Measurements from ENCODE around the gene FREM2. TPM values are rescaled to one million over a fixed set of nuclear protein-coding genes. Genes with fewer than 3 reads are reported as not detected.

The FREM2 gene
- polyA plus RNA-seq, 1 of the 3 experiments (the other 2 are of a cell fraction), result not detected

DNA sequence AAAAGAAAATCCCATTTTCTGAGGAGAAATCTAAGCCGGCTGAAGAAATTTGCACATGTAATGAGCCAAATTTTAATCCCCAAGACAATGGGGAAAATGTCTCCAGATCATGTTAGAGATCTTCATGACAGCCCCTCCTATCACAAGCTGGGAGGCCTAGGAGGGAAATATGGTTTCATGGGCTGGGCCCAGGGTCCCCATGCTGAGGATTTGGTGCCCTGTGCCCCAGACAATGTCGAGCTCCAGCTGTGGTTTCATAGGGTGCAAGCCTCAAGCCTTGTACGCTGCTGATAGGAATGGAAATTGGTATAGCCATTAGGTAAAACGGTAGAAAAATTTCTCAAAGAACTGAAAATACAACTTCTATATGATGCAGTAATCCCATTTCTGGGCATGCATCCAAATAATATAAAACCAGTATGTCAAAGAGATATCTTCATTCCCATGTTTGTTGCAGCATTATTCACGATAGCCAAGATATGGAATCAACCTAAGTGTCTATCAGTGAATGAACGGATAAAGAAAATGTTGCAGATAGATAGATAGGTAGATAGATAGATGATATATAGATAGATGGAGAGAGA is 19.3 kb upstream of the FREM2 start:
- Histone ChIP-seq H3K4me3 (ENCODE audit: low read depth in 2 of 2, low read length in 1 of 2) (no peak overlapping the region), H3K9me3 (no peaks in the 10 kb centered on the region), H3K4me1 (ENCODE audit: control insufficient read depth in 1 of 2, insufficient read depth in 2 of 2, low read depth in 1 of 2, low read length in 1 of 2) (peaks cover 0 to 31% of the 10 kb centered on the region in 2 experiments; a peak in 1 of 4 replicates), H4K20me1 (ENCODE audit: insufficient read depth) (no peaks in the 10 kb centered on the region), H3F3A (replicated peaks; ENCODE audit: insufficient read depth) (no peaks in the 10 kb centered on the region), H3K36me3 (replicated peaks in 1 of 2; ENCODE audit: control insufficient read depth in 1 of 2, insufficient read depth in 2 of 2, low read length in 1 of 2) (no peaks in the 10 kb centered on the region), H3K9ac (no peak overlapping the region), H3K9me2 (no peaks in the 10 kb centered on the region), H3K27ac (ENCODE audit: low read depth in 2 of 2, low read length in 1 of 2) (no peak overlapping the region), H3K4me2 (no peak overlapping the region), H2AFZ (ENCODE audit: low read depth) (no peak overlapping the region), H3K27me3 (ENCODE audit: insufficient read depth) (no peaks in the 10 kb centered on the region), H3K79me2 (ENCODE audit: insufficient read depth) (no peaks in the 10 kb centered on the region)
- TF ChIP-seq RCOR1 (IDR thresholded peaks at IDR 0.05; ENCODE audit: low read length) (no peak), CTCF (IDR thresholded peaks at IDR 0.05) (no peak), RXRA (IDR thresholded peaks at IDR 0.05; ENCODE audit: borderline replicate concordance, low read depth) (no peak), MXI1 (IDR thresholded peaks at IDR 0.05; ENCODE audit: low read depth, low read length) (no peak), PBX3 (IDR thresholded peaks at IDR 0.05) (no peak), NRF1 (IDR thresholded peaks at IDR 0.05; ENCODE audit: low read depth, low read length) (no peak), ELF1 (IDR thresholded peaks at IDR 0.05) (no peak), JUND (IDR thresholded peaks at IDR 0.05) (no peak), MEF2A (IDR thresholded peaks at IDR 0.05; ENCODE audit: borderline replicate concordance, low read depth) (no peak), GABPA (IDR thresholded peaks at IDR 0.05; ENCODE audit: low read depth) (no peak), NFIC (IDR thresholded peaks at IDR 0.05; ENCODE audit: borderline replicate concordance) (no peak), USF2 (IDR thresholded peaks at IDR 0.05; ENCODE audit: borderline replicate concordance, low read depth, low read length) (no peak), YY1 (IDR thresholded peaks at IDR 0.05; ENCODE audit: low read depth) (no peak), CHD2 (IDR thresholded peaks at IDR 0.05; ENCODE audit: low read length, partially characterized antibody) (no peak), SMC3 (IDR thresholded peaks at IDR 0.05; ENCODE audit: low read depth, low read length) (no peak), GATA2 (CRISPR knock-in tag; IDR thresholded peaks at IDR 0.05) (no peak), REST (IDR thresholded peaks at IDR 0.05; ENCODE audit: low read depth, low read length) (no peak), FOXJ3 (CRISPR knock-in tag; IDR thresholded peaks at IDR 0.05) (no peak)
- ChIA-PET CTCF (no interaction called here), POLR2A (no interaction called here)
- no peak for DNase-seq
- WGBS (ENCODE audit: low lambda C conversion rate), result 38% methylated on average over 6 of the region's 6 CpGs
